HG02943 (cell line): ENCODE results near the gene PSMC1.
"Not testable (repeated sequence)": the region's sequence is repeated elsewhere in the genome, so short reads cannot be mapped to it uniquely, and the experiment has no call there.

Experiments
- ATAC-seq: cut with Tn5 transposase; IDR thresholded peaks from one replicate; pipeline ENCODE4 v1.9.1; 2021; ENCODE audit warnings: mild to moderate bottlenecking, low read depth, moderate library complexity; ENCODE audit not compliant: unreplicated experiment

Gene PSMC1

GRCh38 chr14:90256354-90257131, at the start of gene PSMC1:
PSMC1 (plus strand) TSS chr14:90256553; CDS start chr14:90256598, 45 bp downstream.
- peak; percentile 84 for ATAC-seq

DNA sequence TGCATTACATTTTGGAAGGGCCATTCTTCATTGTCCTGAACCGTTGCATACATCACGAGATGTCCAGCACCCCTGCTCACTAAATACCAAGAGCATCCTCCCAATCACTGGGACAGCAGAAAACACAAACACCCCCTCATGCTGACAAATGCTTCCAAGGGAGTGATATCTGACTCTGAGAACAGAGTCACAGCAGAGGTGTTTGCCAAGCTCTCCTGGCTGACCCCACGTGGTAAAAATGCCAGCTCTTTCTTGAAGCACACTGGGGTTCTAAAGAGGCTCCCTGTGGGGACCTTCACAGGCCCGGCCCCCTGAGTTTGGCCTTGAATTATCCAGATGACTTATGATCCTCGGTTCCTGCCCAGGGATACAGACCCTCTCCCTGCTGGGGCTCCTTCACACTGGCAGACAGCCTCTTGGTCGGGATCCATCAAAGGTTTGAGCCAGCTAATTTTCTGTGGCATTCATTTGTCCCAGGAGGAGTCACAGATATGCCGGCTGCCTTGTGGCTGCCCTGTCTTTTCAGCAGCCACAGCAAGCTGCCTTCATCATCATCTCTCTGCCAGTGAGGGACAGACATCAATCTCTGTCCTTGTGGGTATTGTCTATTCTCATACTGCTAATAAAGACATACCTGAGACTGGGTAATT, 43.1 kb upstream of the PSMC1 start:
- no peak for ATAC-seq

DNA sequence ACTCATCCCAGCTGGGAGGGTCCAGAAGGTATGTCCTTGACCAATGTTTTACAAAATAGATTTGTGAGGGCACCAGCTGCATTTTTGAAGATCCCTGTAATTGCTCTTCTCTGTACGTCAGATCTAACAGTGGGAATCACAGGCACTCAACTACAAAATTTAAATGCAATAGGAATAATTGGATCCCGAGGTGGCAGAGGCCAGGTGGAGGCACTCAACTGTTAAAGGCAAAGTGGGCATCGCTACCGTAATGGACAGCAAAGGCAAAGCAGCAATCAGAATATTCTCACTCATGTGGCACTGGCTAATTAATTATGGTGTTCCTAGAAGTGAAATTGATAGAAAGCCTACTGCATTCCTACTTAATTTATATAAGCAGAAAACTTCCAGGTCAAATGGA, 27.9 kb upstream of the PSMC1 start:
- no peak for ATAC-seq

DNA sequence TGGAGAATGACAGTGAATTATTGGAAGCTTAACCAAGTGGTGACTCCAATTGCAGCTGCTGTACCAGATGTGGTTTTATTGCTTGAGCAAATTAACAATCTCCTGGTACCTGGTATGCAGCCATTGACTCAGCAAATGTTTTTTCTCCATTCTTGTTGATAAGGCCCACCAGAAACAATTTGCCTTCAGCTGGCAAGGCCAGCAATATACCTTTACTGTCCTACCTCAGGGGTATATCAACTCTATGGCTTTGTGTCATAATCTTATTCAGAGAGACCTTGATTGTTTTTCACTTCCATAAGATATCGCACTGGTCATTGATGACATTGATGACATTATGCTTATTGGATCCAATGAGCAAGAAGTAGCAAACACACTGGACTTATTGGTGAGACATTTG, 26.4 kb upstream of the PSMC1 start:
- ATAC-seq: not testable (repeated sequence)

- ATAC-seq: peak; percentile 74
These were observed 21.0 kb upstream of the PSMC1 start for GRCh38 chr14:90235179-90235976.

GRCh38 chr14:90239139-90239538, 17.2 kb upstream of the PSMC1 start:
- no peak for ATAC-seq

- ATAC-seq: no peak
These were observed 13.9 kb upstream of the PSMC1 start for GRCh38 chr14:90242444-90242843.

GRCh38 chr14:90246936-90247335, 9.4 kb upstream of the PSMC1 start:
- no peak for ATAC-seq

- ATAC-seq: not testable (repeated sequence)
These were observed 8.9 kb upstream of the PSMC1 start for GRCh38 chr14:90247441-90247840.

DNA sequence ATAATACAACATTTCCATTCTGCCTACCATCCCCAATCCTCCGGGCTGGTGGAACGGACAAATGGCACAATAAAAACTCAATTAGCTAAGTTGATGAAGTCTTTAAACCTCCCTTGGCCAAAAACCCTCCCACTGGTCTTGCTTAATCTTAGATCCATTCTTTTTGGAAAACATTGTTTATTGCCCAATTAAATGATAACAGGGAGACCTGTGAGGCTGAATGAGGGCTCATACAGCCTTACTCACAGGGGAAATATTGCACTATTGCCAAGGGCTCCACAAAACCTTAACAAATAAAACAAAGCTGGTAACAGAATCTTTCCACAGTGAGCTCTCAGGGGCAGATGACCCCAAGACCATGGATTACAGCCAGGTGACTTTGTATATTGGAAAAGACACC, 7.8 kb upstream of the PSMC1 start:
- no peak for ATAC-seq

- no peak for ATAC-seq
These were observed 2.5 kb upstream of the PSMC1 start for GRCh38 chr14:90253826-90254225.

GRCh38 chr14:90255871-90256270, 482 bp upstream of the PSMC1 start:
- ATAC-seq: no peak

DNA sequence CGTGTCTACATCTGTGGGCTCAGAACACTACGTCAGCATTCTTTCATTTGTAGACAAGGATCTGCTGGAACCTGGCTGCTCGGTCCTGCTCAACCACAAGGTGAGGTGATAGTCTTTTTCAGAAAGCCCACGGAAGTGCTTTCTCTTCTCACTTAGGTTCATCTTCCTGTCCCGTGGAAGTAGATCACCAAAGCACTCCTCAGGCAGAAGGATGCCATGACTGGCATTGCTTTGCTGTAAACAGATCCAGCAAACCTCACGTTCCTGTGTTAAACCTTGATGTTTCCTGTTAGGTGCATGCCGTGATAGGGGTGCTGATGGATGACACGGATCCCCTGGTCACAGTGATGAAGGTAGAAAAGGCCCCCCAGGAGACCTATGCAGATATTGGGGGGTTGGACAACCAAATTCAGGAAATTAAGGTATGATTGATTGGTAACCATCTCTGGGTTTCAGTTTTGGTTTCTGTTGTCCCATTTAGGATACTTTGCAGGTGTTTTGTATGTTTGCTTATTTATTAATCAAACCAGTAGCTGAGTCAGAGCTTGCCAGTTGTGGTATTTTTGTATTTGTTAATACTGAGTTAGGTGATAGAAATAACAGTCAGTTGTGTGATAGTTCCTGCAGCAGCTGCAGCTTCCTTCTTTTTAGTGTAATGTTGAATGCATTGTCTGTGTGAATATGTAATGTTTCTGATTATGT, 7.5 kb downstream of the PSMC1 start:
- ATAC-seq: peak; percentile 86

GRCh38 chr14:90266441-90267154, 10.2 kb downstream of the PSMC1 start:
- no peak for ATAC-seq

GRCh38 chr14:90268420-90268819, 12.1 kb downstream of the PSMC1 start:
- ATAC-seq: no peak

GRCh38 chr14:90272523-90272922, 16.2 kb downstream of the PSMC1 start:
- no peak for ATAC-seq

GRCh38 chr14:90273532-90273931, 17.2 kb downstream of the PSMC1 start:
- no peak for ATAC-seq

- ATAC-seq: no peak
These were observed 17.7 kb downstream of the PSMC1 start for GRCh38 chr14:90274019-90274418.

- no peak for ATAC-seq
These were observed 18.6 kb downstream of the PSMC1 start for GRCh38 chr14:90274808-90275457.

DNA sequence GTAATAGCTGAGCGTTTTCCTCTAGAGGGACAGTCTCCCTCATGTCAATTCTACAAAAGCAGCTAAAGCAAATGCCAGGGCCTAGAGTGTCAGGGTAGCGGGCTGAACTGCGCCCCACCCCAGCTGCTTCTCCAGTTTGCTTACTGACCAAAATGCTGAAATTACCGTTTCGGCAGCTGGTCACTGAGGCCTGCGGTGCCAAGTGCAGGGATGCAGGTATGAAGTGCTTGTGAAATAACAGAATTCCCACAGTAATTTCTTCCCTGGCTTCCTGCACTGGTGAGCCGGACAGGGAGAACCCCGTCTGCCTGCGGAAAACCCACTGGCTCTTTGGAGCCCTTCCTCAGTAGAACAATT, 19.1 kb downstream of the PSMC1 start:
- no peak for ATAC-seq
